SW480 (cell line): ENCODE data around the gene HECTD2.
"Not testable (repeated sequence)": the region's sequence is repeated elsewhere in the genome, so short reads cannot be mapped to it uniquely, and the experiment has no call there.

Experiments used
- DNase-seq: peaks from one replicate; pipeline ENCODE4 v3.0.0-alpha.2; 2016; ENCODE audit warnings: low spot score

HECTD2 gene

GRCh38 chr10:91474009-91474408 is 63.9 kb downstream of the HECTD2 start:
- no peak for DNase-seq

- no peak for DNase-seq
Measured at GRCh38 chr10:91477236-91477635, 67.1 kb downstream of the HECTD2 start.

- no peak for DNase-seq
Measured at GRCh38 chr10:91479583-91479982, 69.4 kb downstream of the HECTD2 start.

GRCh38 chr10:91487911-91488582 is 77.9 kb downstream of the HECTD2 start:
- DNase-seq = no peak

- peak; percentile 46 for DNase-seq
Measured at GRCh38 chr10:91493313-91493712, 83.2 kb downstream of the HECTD2 start.

GRCh38 chr10:91495402-91495801 is 85.3 kb downstream of the HECTD2 start:
- no peak for DNase-seq

- no peak for DNase-seq
Measured at GRCh38 chr10:91496016-91496415, 85.9 kb downstream of the HECTD2 start.

GRCh38 chr10:91511549-91512330 is 101.6 kb downstream of the HECTD2 start:
- no peak for DNase-seq

GRCh38 chr10:91512458-91512857 is 102.3 kb downstream of the HECTD2 start:
- no peak for DNase-seq

GRCh38 chr10:91513598-91514424 is 103.7 kb downstream of the HECTD2 start:
- DNase-seq = no peak

- DNase-seq = no peak
Measured at GRCh38 chr10:91514787-91515186, 104.6 kb downstream of the HECTD2 start.

- DNase-seq = no peak
Measured at GRCh38 chr10:91517394-91517793, 107.2 kb downstream of the HECTD2 start.

GRCh38 chr10:91519899-91520514 is 109.9 kb downstream of the HECTD2 start:
- no peak for DNase-seq

GRCh38 chr10:91520661-91521060 is 110.5 kb downstream of the HECTD2 start:
- no peak for DNase-seq

GRCh38 chr10:91521439-91521838 is 111.3 kb downstream of the HECTD2 start:
- DNase-seq = no peak

GRCh38 chr10:91525896-91526712 is 116.0 kb downstream of the HECTD2 start:
- DNase-seq = no peak

- DNase-seq = no peak
Measured at GRCh38 chr10:91528080-91528479, 117.9 kb downstream of the HECTD2 start.

GRCh38 chr10:91528768-91529167 is 118.6 kb downstream of the HECTD2 start:
- DNase-seq = no peak

GRCh38 chr10:91534789-91535188 is 124.6 kb downstream of the HECTD2 start:
- DNase-seq = not testable (repeated sequence)

- no peak for DNase-seq
Measured at GRCh38 chr10:91536111-91536510, 126.0 kb downstream of the HECTD2 start.

GRCh38 chr10:91536733-91537132 is 126.6 kb downstream of the HECTD2 start:
- no peak for DNase-seq
